ENCODE data around the gene GALNTL6. TPM values are rescaled to one million over a fixed set of nuclear protein-coding genes. Genes with fewer than 3 reads are reported as not detected.

Gene GALNTL6
- total RNA-seq, 2 donors from 2014 or later: 0.71 TPM; not detected in 1

- no peaks in the 10 kb centered on the region for H3K27me3 ChIP-seq (ENCODE audit: control insufficient read depth, insufficient read depth, low read length, poor library complexity, severe bottlenecking)
- no peak overlapping the region for H3K9ac ChIP-seq (ENCODE audit: extremely low read depth, low read length, poor library complexity, severe bottlenecking)
- WGBS, 2 experiments (ENCODE audit: insufficient coverage in 1 of 2, insufficient read length in 1 of 2): 93 to 95% methylated on average over 4 to 5 of the region's 5 CpGs
- H3K27ac ChIP-seq (ENCODE audit: low read depth, low read length): no peak overlapping the region
- no peaks in the 10 kb centered on the region for H3K36me3 ChIP-seq (ENCODE audit: control insufficient read depth, insufficient read depth, low read length)
- peaks cover 6% of the 10 kb centered on the region for H3K9me3 ChIP-seq (ENCODE audit: control insufficient read depth, low read length)
- no peaks in the 10 kb centered on the region for H3K36me3 Mint-ChIP-seq (ENCODE audit: low read depth)
- TF ChIP-seq CTCF (conservative IDR thresholded peaks at IDR 0.05): no peak
- peaks cover 6% of the 10 kb centered on the region for H3K4me1 ChIP-seq (ENCODE audit: control insufficient read depth, insufficient read depth, low read length)
- peaks cover 2% of the 10 kb centered on the region for H3K9me3 Mint-ChIP-seq
- H3K4me3 Mint-ChIP-seq: no peak overlapping the region
- no peak overlapping the region for H3K4me3 ChIP-seq (ENCODE audit: low read length)
- no peak for DNase-seq
- H3K27me3 Mint-ChIP-seq (ENCODE audit: insufficient read depth): no peaks in the 10 kb centered on the region
- no peak overlapping the region for H3K27ac Mint-ChIP-seq
- H3K4me1 Mint-ChIP-seq: peaks cover 8% of the 10 kb centered on the region
These were observed 1114.1 kb downstream of the GALNTL6 start for GRCh38 chr4:172927096-172927814.

GRCh38 chr4:172928347-172928746 is 1115.1 kb downstream of the GALNTL6 start:
- no peaks in the 10 kb centered on the region for H3K36me3 ChIP-seq (ENCODE audit: control insufficient read depth, insufficient read depth, low read length)
- H3K9ac ChIP-seq (ENCODE audit: extremely low read depth, low read length, poor library complexity, severe bottlenecking): no peak overlapping the region
- peaks cover 6% of the 10 kb centered on the region for H3K9me3 ChIP-seq (ENCODE audit: control insufficient read depth, low read length)
- H3K9me3 Mint-ChIP-seq: no peaks in the 10 kb centered on the region
- H3K27me3 ChIP-seq (ENCODE audit: control insufficient read depth, insufficient read depth, low read length, poor library complexity, severe bottlenecking): no peaks in the 10 kb centered on the region
- no peak overlapping the region for H3K27ac ChIP-seq (ENCODE audit: low read depth, low read length)
- DNase-seq: no peak
- H3K4me3 Mint-ChIP-seq: no peak overlapping the region
- peaks cover 8% of the 10 kb centered on the region for H3K4me1 Mint-ChIP-seq
- peaks cover 6% of the 10 kb centered on the region for H3K4me1 ChIP-seq (ENCODE audit: control insufficient read depth, insufficient read depth, low read length)
- TF ChIP-seq CTCF (conservative IDR thresholded peaks at IDR 0.05): no peak
- H3K27ac Mint-ChIP-seq: no peak overlapping the region
- H3K27me3 Mint-ChIP-seq (ENCODE audit: insufficient read depth): no peaks in the 10 kb centered on the region
- H3K4me3 ChIP-seq (ENCODE audit: low read length): no peak overlapping the region
- H3K36me3 Mint-ChIP-seq (ENCODE audit: low read depth): no peaks in the 10 kb centered on the region

GRCh38 chr4:172938072-172938829 is 1125.0 kb downstream of the GALNTL6 start:
- no peaks in the 10 kb centered on the region for H3K36me3 Mint-ChIP-seq (ENCODE audit: low read depth)
- no peaks in the 10 kb centered on the region for H3K36me3 ChIP-seq (ENCODE audit: control insufficient read depth, insufficient read depth, low read length)
- 89 to 93% methylated on average over 2 to 6 of the region's 6 CpGs for WGBS, 2 experiments (ENCODE audit: insufficient coverage in 1 of 2, insufficient read length in 1 of 2)

More at GRCh38 chr4:172938072-172938829, 1125.0 kb downstream of the GALNTL6 start:
- H3K9me3 Mint-ChIP-seq: no peaks in the 10 kb centered on the region
- Histone ChIP-seq H3K27me3 (ENCODE audit: control insufficient read depth, insufficient read depth, low read length, poor library complexity, severe bottlenecking) (no peaks in the 10 kb centered on the region), H3K4me3 (ENCODE audit: low read length) (no peak overlapping the region), H3K9me3 (ENCODE audit: control insufficient read depth, low read length) (no peaks in the 10 kb centered on the region), H3K27ac (ENCODE audit: low read depth, low read length) (no peak overlapping the region), H3K9ac (ENCODE audit: extremely low read depth, low read length, poor library complexity, severe bottlenecking) (no peak overlapping the region), H3K4me1 (ENCODE audit: control insufficient read depth, insufficient read depth, low read length) (no peaks in the 10 kb centered on the region)
- peaks cover 4% of the 10 kb centered on the region for H3K4me1 Mint-ChIP-seq
- no peak overlapping the region for H3K27ac Mint-ChIP-seq
- no peak overlapping the region for H3K4me3 Mint-ChIP-seq
- H3K27me3 Mint-ChIP-seq (ENCODE audit: insufficient read depth): no peaks in the 10 kb centered on the region
- TF ChIP-seq CTCF (conservative IDR thresholded peaks at IDR 0.05): no peak
- no peak for DNase-seq

All from endodermal cell (in vitro differentiated cells).